ENCODE results near the gene ERO1B. TPM values are rescaled to one million over a fixed set of nuclear protein-coding genes. Genes with fewer than 3 reads are reported as not detected.

ERO1B gene
- total and polyA plus RNA-seq, 12 donors: 3.5 to 23.0 (median 6.9) TPM

DNA sequence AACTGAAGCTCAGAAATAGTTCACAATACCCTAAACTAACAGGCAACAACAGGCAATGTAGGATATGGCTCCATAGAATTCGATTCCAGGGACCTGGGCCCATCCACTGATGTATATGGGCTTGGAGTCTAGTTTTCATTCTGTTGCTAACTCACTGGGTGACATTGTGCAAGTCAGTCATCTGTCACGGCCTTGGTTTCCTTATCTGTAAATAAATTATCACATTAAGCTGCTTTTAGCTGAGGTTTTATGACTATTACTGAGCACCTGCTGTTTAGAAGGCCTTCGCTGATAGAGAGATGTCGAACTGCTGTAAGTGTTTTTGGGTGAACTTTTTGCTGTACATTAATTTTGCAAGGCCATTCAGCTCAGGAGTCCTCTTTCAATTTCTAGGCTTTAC is 22.9 kb upstream of the ERO1B start:
- 63 to 76% (median 71%) methylated on average over 3 to 4 of the region's 4 CpGs for WGBS, 4 donors
- Histone ChIP-seq H3K27ac (no peak overlapping the region), H3K4me3 (no peak overlapping the region), H3K27me3 (no peaks in the 10 kb centered on the region), H3K9me3 (replicated peaks in 1 of 3) (no peaks in the 10 kb centered on the region), H3K4me1 (replicated peaks in 1 of 2) (no peaks in the 10 kb centered on the region), H3K36me3 (replicated peaks in 1 of 2) (no peaks in the 10 kb centered on the region)
- TF ChIP-seq, protein P1, sequence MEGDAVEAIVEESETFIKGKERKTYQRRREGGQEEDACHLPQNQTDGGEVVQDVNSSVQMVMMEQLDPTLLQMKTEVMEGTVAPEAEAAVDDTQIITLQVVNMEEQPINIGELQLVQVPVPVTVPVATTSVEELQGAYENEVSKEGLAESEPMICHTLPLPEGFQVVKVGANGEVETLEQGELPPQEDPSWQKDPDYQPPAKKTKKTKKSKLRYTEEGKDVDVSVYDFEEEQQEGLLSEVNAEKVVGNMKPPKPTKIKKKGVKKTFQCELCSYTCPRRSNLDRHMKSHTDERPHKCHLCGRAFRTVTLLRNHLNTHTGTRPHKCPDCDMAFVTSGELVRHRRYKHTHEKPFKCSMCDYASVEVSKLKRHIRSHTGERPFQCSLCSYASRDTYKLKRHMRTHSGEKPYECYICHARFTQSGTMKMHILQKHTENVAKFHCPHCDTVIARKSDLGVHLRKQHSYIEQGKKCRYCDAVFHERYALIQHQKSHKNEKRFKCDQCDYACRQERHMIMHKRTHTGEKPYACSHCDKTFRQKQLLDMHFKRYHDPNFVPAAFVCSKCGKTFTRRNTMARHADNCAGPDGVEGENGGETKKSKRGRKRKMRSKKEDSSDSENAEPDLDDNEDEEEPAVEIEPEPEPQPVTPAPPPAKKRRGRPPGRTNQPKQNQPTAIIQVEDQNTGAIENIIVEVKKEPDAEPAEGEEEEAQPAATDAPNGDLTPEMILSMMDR (IDR thresholded peaks at IDR 0.05): no peak
- TF ChIP-seq POLR2A (IDR thresholded peaks at IDR 0.05): no peak
- DNase-seq: no peak
- intact Hi-C loops (cut with DNase I): no loop called here

DNA sequence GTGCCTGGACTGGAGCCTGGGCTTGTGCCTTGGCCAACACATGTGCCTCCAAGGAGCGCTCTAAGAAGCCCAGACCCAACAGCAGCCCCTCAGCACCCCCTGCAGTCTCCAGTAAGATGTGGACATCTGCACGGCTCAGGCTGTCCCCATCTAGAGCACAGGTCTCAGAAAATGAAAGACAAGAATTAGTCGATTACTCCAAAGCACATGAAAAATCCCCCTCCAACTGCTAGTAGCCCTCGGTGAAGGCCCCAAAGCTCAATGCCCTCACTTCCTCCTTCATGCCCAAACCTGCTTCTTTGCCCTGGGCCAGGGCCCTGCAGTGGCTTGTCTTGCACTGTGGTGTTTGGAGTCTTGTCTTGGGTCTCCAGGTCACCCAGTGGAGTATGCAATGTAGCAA is 21.9 kb upstream of the ERO1B start:
- no peaks in the 10 kb centered on the region for H3K4me1 ChIP-seq (replicated peaks in 1 of 2)
- H3K9me3 ChIP-seq (replicated peaks in 1 of 3): no peaks in the 10 kb centered on the region
- no peak overlapping the region for H3K4me3 ChIP-seq
- no peaks in the 10 kb centered on the region for H3K27me3 ChIP-seq
- TF ChIP-seq, protein P1 (IDR thresholded peaks at IDR 0.05): no peak
- TF ChIP-seq POLR2A (IDR thresholded peaks at IDR 0.05): no peak
- intact Hi-C loops (cut with DNase I): no loop called here
- no peaks in the 10 kb centered on the region for H3K36me3 ChIP-seq (replicated peaks in 1 of 2)
- WGBS, 4 donors: 90 to 100% (median 91%) methylated on average over 3 to 4 of the region's 4 CpGs
- no peak overlapping the region for H3K27ac ChIP-seq
- DNase-seq: no peak

DNA sequence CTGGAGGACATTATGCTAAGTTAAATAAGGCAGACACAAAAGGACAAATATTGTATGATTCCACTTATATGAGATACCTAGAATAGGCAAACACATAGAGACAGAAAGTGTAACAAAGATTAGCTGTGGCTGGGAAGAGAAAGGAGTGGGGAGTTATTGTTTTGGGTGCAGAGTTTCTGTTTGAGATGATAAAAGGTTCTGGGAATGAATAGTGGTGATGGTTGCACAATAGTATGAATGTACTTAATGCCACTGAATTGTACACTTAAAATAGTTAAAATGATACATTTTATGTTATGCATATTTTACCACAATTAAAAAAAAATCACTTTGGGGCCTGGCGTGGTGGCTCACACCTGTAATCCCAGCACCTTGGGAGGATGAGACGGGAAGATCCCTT is 21.2 kb upstream of the ERO1B start:
- Histone ChIP-seq H3K4me1 (replicated peaks in 1 of 2) (no peaks in the 10 kb centered on the region), H3K4me3 (no peak overlapping the region), H3K27me3 (no peaks in the 10 kb centered on the region), H3K27ac (no peak overlapping the region), H3K9me3 (replicated peaks in 1 of 3) (no peaks in the 10 kb centered on the region), H3K36me3 (replicated peaks in 1 of 2) (no peaks in the 10 kb centered on the region)
- intact Hi-C loops (cut with DNase I): no loop called here
- WGBS, 4 donors: 45 to 97% (median 75%) methylated on average over 2 of the region's 2 CpGs
- no peak for DNase-seq
- TF ChIP-seq, protein P1 (IDR thresholded peaks at IDR 0.05): no peak
- TF ChIP-seq POLR2A (IDR thresholded peaks at IDR 0.05): no peak

DNA sequence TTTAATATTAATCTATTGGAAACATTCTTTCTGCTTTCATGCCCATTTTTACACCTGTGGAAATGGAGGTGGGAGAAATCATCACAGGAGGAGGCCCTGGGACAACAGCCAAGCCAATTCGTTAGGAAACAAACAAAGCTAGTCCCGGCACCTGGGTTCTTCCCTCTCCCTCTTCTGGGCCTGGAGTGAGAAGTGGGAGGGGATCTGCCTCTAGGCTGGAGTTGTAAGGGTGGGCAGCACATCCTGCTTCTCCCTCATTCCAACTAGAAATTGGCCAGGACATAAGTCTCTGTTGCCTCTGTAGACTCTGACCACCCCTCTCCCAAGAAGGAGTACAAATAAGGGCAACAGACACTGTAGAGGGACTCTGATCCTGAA is 20.2 kb upstream of the ERO1B start:
- Histone ChIP-seq H3K4me1 (replicated peaks in 1 of 2) (no peaks in the 10 kb centered on the region), H3K27ac (no peak overlapping the region), H3K9me3 (replicated peaks in 1 of 3) (no peaks in the 10 kb centered on the region), H3K27me3 (no peaks in the 10 kb centered on the region), H3K36me3 (replicated peaks in 1 of 2) (no peaks in the 10 kb centered on the region), H3K4me3 (no peak overlapping the region)
- DNase-seq: no peak
- intact Hi-C loops (cut with DNase I): no loop called here
- 58 to 74% (median 68%) methylated on average over 2 of the region's 2 CpGs for WGBS, 4 donors
- TF ChIP-seq POLR2A (IDR thresholded peaks at IDR 0.05): no peak
- TF ChIP-seq, protein P1 (IDR thresholded peaks at IDR 0.05): no peak
